H9 (cell line): Measurements from ENCODE around the gene ASB10. TPM values are rescaled to one million over a fixed set of nuclear protein-coding genes. Genes with fewer than 3 reads are reported as not detected.

Experiments used
- DNase-seq: peaks from one replicate; pipeline ENCODE4 v3.0.0-alpha.2; 2017
- H2AFZ ChIP-seq: one replicate; pipeline ENCODE4 v1.6.1; 2013; ENCODE audit warnings: mild to moderate bottlenecking, low read length, control low read depth, moderate library complexity
- H2AK5ac ChIP-seq: 2 replicates; pipeline ENCODE4 v1.6.1; 2013; ENCODE audit warnings: low read length, control low read depth, mixed read lengths; ENCODE audit not compliant: insufficient read length
- H2BK120ac ChIP-seq: one replicate; pipeline ENCODE4 v1.6.1; 2013; ENCODE audit warnings: low read depth, mild to moderate bottlenecking, low read length, control low read depth, inconsistent platforms; ENCODE audit not compliant: poor library complexity, severe bottlenecking
- H2BK12ac ChIP-seq: 2 replicates; pipeline ENCODE4 v1.6.1; 2013; ENCODE audit warnings: low read length, control low read depth, mixed read lengths, low read depth; ENCODE audit not compliant: insufficient read length
- H2BK15ac ChIP-seq: 2 replicates; pipeline ENCODE4 v1.6.1; 2013; ENCODE audit warnings: low read depth, low read length, control low read depth
- H2BK20ac ChIP-seq: one replicate; pipeline ENCODE4 v1.6.1; 2013; ENCODE audit warnings: low read depth, mild to moderate bottlenecking, low read length, control low read depth, inconsistent platforms; ENCODE audit not compliant: poor library complexity, severe bottlenecking
- H2BK5ac ChIP-seq: 2 replicates; pipeline ENCODE4 v1.6.1; 2013; ENCODE audit warnings: low read length, control low read depth, mixed read lengths; ENCODE audit not compliant: insufficient read length
- H3K14ac ChIP-seq: 2 replicates; pipeline ENCODE4 v1.6.1; 2013; ENCODE audit warnings: low read length, control low read depth; ENCODE audit not compliant: insufficient read depth
- H3K18ac ChIP-seq: 2 replicates; pipeline ENCODE4 v1.6.1; 2013; ENCODE audit warnings: low read depth, mild to moderate bottlenecking, mixed read lengths, low read length, control low read depth; ENCODE audit not compliant: insufficient read length
- H3K23ac ChIP-seq: 2 replicates; pipeline ENCODE4 v1.6.1; 2013; ENCODE audit warnings: low read length, control low read depth, mixed read lengths, low read depth; ENCODE audit not compliant: insufficient read length
- H3K23me2 ChIP-seq: 2 replicates; pipeline ENCODE4 v1.6.1; 2013; ENCODE audit warnings: low read depth, mild to moderate bottlenecking, mixed read lengths, low read length, control low read depth; ENCODE audit not compliant: insufficient read length, poor library complexity, severe bottlenecking
- H3K27ac ChIP-seq: 2 replicates; pipeline ENCODE4 v1.5.1; 2013; ENCODE audit warnings: low read length, control low read depth, mixed read lengths, low read depth; ENCODE audit not compliant: insufficient read length
- H3K27me3 ChIP-seq: 2 replicates; pipeline ENCODE4 v1.6.1; 2013; ENCODE audit warnings: low read length, control low read depth, inconsistent platforms; ENCODE audit not compliant: insufficient read depth
- H3K4ac ChIP-seq: 2 replicates; pipeline ENCODE4 v1.6.1; 2013; ENCODE audit warnings: low read depth, mild to moderate bottlenecking, control low read depth, inconsistent platforms, low read length, moderate library complexity
- H3K4me1 ChIP-seq: 2 replicates; pipeline ENCODE4 v1.6.1; 2013; ENCODE audit warnings: low read length, control low read depth, inconsistent platforms; ENCODE audit not compliant: insufficient read depth
- H3K4me2 ChIP-seq: 2 replicates; pipeline ENCODE4 v1.6.1; 2013; ENCODE audit warnings: low read length, control low read depth, mixed read lengths; ENCODE audit not compliant: insufficient read length, insufficient read depth
- H3K56ac ChIP-seq: 2 replicates; pipeline ENCODE4 v1.6.1; 2013; ENCODE audit warnings: low read depth, mild to moderate bottlenecking, mixed read lengths, low read length, control low read depth; ENCODE audit not compliant: insufficient read length
- H3K79me1 ChIP-seq: 2 replicates; pipeline ENCODE4 v1.6.1; 2013; ENCODE audit warnings: low read depth, mild to moderate bottlenecking, moderate library complexity, low read length, control low read depth, inconsistent platforms; ENCODE audit not compliant: insufficient read depth, poor library complexity, severe bottlenecking
- H3K79me2 ChIP-seq: 2 replicates; pipeline ENCODE4 v1.6.1; 2013; ENCODE audit warnings: low read length, control low read depth, inconsistent platforms; ENCODE audit not compliant: insufficient read depth
- H3K9ac ChIP-seq: 2 replicates; pipeline ENCODE4 v1.6.1; 2013; ENCODE audit warnings: low read length, control low read depth, mixed read lengths; ENCODE audit not compliant: insufficient read length; ENCODE audit errors: extremely low read depth
- H3K9me3 ChIP-seq: one replicate; pipeline ENCODE4 v1.6.1; 2013; ENCODE audit warnings: low read depth, low read length, inconsistent platforms; ENCODE audit not compliant: control insufficient read depth
- H3T11ph ChIP-seq: one replicate; pipeline ENCODE4 v1.6.1; 2013; ENCODE audit warnings: mild to moderate bottlenecking, low read length, control low read depth, inconsistent platforms
- H4K20me1 ChIP-seq: one replicate; pipeline ENCODE4 v1.6.1; 2013; ENCODE audit not compliant: control insufficient read depth, insufficient read length, insufficient read depth
- H4K5ac ChIP-seq: 2 replicates; pipeline ENCODE4 v1.6.1; 2013; ENCODE audit warnings: low read depth, mild to moderate bottlenecking, mixed read lengths, low read length, control low read depth; ENCODE audit not compliant: insufficient read length
- H4K8ac ChIP-seq: replicated peaks from 2 replicates; pipeline ENCODE4 v1.6.1; 2013; ENCODE audit warnings: low read length, control low read depth, mixed read lengths, low read depth; ENCODE audit not compliant: insufficient read length
- H4K91ac ChIP-seq: 2 replicates; pipeline ENCODE4 v1.6.1; 2013; ENCODE audit warnings: low read depth, mild to moderate bottlenecking, moderate library complexity, mixed read lengths, low read length, control low read depth; ENCODE audit not compliant: insufficient read length
- H3K27ac Mint-ChIP-seq, 3 experiments: 2 replicates in 2 of 3; 3 replicates in 1 of 3; pipeline ENCODE4 v1.8.0; 2020 to 2021; ENCODE audit warnings: mixed read lengths in 3 of 3, mild to moderate bottlenecking in 1 of 3, moderate library complexity in 1 of 3
- H3K27me3 Mint-ChIP-seq: 2 replicates; pipeline ENCODE4 v1.8.0; 2021; ENCODE audit warnings: low read depth, mild to moderate bottlenecking, moderate library complexity, mixed read lengths
- H3K36me3 Mint-ChIP-seq, 3 experiments: 2 replicates in 2 of 3; 3 replicates in 1 of 3; pipeline ENCODE4 v1.8.0; 2020 to 2021; ENCODE audit warnings: low read depth in 3 of 3, mixed read lengths in 3 of 3; ENCODE audit not compliant: insufficient read depth in 1 of 3
- H3K4me1 Mint-ChIP-seq, 2 experiments: 2 replicates each; pipeline ENCODE4 v1.8.0; 2020; ENCODE audit warnings: mixed read lengths in 2 of 2
- H3K4me3 Mint-ChIP-seq, 2 experiments: 2 replicates in 1 of 2; 3 replicates in 1 of 2; pipeline ENCODE4 v1.8.0; 2020 to 2021; ENCODE audit warnings: mild to moderate bottlenecking in 2 of 2, mixed read lengths in 2 of 2, moderate library complexity in 1 of 2
- H3K9me3 Mint-ChIP-seq, 2 experiments: 2 replicates in 1 of 2; 3 replicates in 1 of 2; pipeline ENCODE4 v1.8.0; 2020; ENCODE audit warnings: mild to moderate bottlenecking in 2 of 2, mixed read lengths in 2 of 2, moderate library complexity in 1 of 2
- WGBS: extraction: QIAGEN DNeasy Blood & Tissue Kit; methylation state at CpG from one replicate; pipeline ENCODE4 v1.1.7; 2013; ENCODE audit warnings: missing lambda C conversion rate, low lambda C conversion rate, mixed read lengths; ENCODE audit not compliant: insufficient read length; ENCODE audit errors: extremely low coverage; 5-methylcytosine and 5-hydroxymethylcytosine counted together
- total RNA-seq: library from RNA; stranded (reverse); gene quantifications from 2 replicates; pipeline ENCODE4 v1.2.1, GENCODE V29; 2021
- TF ChIP-seq, protein P1 (sequence below): fragments of 200-600 bp; sonication (generic); conservative IDR thresholded peaks from 3 replicates; pipeline ENCODE4 v1.8.0; 2021; ENCODE audit warnings: antibody characterized with exemption, mild to moderate bottlenecking

Gene ASB10
- total RNA-seq, 1 experiment from 2014 or later: not detected

DNA sequence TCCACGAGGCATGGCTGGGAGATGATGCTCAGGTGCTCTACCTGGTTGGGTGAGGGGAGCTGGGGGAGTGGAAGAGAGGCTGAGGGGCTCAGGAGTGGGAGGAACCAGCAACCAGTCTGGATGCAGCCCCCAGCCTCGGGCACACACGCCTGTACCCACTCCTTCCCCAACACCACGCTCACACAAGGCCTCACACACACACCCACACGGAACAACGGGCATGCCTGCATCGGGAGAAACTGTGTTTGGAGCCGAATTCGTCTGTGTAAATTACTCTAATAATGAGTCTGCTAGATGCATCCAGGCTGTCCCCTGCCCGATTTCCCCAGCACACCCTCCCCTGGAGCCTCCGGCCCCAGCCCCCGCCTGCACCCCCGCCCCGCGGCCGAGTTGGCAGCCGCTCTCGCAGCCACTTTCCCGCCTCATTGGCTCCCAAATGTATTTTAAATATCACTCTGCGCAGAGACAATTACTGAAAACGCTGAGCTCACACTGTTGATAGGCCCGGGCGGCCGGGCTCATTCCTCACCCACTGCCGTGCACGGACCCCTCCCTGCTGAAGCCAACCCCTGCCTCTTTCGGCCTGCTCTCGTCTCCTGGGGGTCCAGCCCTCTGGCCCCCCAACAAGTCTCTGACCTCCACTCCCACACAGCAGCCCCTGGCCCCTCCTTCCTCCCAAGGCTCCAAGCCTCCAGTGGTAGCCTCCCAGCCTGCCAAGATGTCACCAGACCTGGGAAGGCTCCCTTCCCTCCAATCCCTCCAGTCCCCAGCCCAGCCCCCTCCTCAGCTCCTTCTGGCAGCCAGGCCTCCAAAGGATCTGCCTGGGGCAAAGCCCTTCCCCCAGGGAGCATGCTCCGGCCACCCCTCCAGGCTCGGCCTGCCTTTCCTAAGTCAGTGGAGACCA lies 12.1 kb upstream of the ASB10 start:
- no peak overlapping the region for H3K4me2 ChIP-seq

More for the DNA sequence above, 12.1 kb upstream of the ASB10 start:
- Histone ChIP-seq H2BK15ac (no peak overlapping the region), H2AFZ (no peak overlapping the region), H3K9ac (no peak overlapping the region), H3K79me1 (no peaks in the 10 kb centered on the region), H3K27me3 (no peaks in the 10 kb centered on the region; the same call in 1 of the 2 replicates), H3K4ac (no peak overlapping the region), H3K56ac (no peak overlapping the region), H4K20me1 (peaks cover 3% of the 10 kb centered on the region), H2BK12ac (no peak overlapping the region), H2BK5ac (no peak overlapping the region), H3K27ac (no peak overlapping the region), H3K23me2 (no peaks in the 10 kb centered on the region), H2BK120ac (no peak overlapping the region), H3K23ac (no peak overlapping the region), H3K79me2 (no peaks in the 10 kb centered on the region), H4K8ac (no peak overlapping the region), H4K5ac (no peak overlapping the region), H3K14ac (no peak overlapping the region), H3T11ph (no peak overlapping the region), H4K91ac (no peak overlapping the region), H3K9me3 (no peaks in the 10 kb centered on the region), H3K4me1 (no peaks in the 10 kb centered on the region; the same call in 1 of the 2 replicates), H2AK5ac (no peak overlapping the region), H2BK20ac (no peak overlapping the region), H3K18ac (no peak overlapping the region)
- no CpG with 5 or more reads among the region's 30 CpGs for WGBS
- Mint-ChIP-seq H3K27ac (no peak overlapping the region), H3K9me3 (no peaks in the 10 kb centered on the region), H3K4me3 (no peak overlapping the region), H3K36me3 (no peaks in the 10 kb centered on the region; a peak in 1 of 7 replicates), H3K4me1 (peaks cover 3 to 5% of the 10 kb centered on the region in 2 experiments), H3K27me3 (peaks cover 29% of the 10 kb centered on the region)
- peak; percentile 62 for DNase-seq
- TF ChIP-seq, protein P1, sequence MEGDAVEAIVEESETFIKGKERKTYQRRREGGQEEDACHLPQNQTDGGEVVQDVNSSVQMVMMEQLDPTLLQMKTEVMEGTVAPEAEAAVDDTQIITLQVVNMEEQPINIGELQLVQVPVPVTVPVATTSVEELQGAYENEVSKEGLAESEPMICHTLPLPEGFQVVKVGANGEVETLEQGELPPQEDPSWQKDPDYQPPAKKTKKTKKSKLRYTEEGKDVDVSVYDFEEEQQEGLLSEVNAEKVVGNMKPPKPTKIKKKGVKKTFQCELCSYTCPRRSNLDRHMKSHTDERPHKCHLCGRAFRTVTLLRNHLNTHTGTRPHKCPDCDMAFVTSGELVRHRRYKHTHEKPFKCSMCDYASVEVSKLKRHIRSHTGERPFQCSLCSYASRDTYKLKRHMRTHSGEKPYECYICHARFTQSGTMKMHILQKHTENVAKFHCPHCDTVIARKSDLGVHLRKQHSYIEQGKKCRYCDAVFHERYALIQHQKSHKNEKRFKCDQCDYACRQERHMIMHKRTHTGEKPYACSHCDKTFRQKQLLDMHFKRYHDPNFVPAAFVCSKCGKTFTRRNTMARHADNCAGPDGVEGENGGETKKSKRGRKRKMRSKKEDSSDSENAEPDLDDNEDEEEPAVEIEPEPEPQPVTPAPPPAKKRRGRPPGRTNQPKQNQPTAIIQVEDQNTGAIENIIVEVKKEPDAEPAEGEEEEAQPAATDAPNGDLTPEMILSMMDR: no peak
